ENCODE data around the gene DNAJC17.
A peak's percentile ranks its signal among the peaks of the same experiment; 100 is the strongest.

Gene DNAJC17

DNA sequence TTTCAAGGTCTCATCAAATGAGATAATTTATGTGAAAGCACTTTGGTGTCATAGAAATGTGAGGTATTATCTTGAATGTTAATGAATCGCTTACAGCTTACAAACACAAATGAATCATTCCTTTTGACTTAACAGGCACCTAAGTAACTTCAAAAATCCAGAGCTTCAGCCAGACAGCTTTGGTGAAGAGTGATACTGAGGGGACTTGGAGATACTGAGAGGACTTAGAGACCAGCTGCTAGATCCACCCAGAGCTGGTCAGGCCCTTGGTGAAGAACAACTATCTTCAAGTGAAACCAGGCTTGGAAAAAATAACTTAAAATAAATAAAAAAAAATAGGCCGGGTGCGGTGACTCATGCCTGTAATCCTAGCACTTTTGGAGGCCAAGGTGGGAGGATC, 16.6 kb downstream of the DNAJC17 start:
- no peak for DNase-seq (ENCODE audit: low read depth, low spot score)

- DNase-seq (ENCODE audit: low read depth, low spot score), result no peak
Measured at GRCh38 chr15:40789999-40790398, 17.3 kb downstream of the DNAJC17 start.

DNA sequence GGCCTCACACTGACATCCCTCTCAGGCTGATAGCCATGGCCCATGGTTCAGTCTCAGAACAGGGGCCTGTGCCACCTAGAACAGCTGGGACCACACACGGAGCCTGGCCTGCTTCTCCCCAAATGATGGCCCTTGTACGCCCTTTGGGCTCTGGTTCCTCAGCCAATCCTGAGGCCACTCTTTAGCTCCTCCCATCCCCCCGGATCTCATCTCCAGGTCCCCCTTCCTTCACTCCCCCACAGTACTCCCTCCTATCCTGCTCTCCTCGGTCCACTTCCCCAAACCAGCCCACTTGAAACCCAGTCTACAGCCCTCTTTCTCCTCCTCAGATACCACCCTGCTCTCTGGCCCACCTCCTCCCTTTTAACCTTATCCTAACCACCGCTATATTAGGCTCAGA, 18.2 kb downstream of the DNAJC17 start:
- no peak for DNase-seq (ENCODE audit: low read depth, low spot score)

- DNase-seq (ENCODE audit: low read depth, low spot score), result no peak
Measured at GRCh38 chr15:40787991-40788390, 19.3 kb downstream of the DNAJC17 start.

DNA sequence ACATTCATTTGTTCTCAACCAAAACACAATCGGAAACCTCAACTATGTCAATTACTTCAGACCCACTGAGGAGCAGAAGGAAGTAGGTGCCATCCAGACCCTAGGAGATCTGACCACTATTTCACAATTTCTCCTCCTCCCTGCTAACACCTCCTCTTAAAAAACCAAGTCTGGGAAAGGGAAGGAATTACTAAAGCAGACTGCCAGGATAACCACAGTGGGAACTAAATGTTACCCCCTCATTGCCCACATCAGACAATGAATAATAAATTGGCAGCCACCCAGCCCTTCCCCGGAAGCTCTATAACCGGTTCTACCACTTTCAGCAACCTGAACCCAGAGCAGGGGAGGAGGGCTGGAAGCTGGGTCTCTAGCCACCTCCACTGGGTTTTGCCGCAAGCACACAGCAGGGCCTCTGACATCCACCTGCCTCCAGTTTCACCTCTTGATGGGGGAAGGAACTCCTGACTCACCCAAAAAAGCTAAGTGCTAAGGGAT, 19.9 kb downstream of the DNAJC17 start:
- peak; percentile 79 for DNase-seq (ENCODE audit: low read depth, low spot score)

DNA sequence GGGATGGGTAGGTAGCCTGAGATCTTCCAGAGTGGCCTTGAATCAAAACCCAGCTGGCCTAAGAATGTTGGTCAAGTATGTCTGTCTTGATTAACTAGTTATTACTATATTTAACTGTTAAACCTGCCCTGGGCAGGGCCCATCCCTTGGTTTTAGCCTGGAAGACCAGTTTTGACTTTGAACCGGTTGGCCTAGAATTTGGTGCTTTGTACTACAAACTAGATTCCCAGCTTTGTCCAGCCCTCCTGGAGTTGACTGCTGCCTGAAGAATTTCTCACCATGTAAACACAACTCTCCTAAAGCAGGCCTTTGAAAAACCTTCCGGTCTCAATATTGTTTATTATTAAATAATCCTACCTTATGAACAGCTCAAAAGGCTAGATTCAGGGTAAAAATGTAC, 21.5 kb downstream of the DNAJC17 start:
- no peak for DNase-seq (ENCODE audit: low read depth, low spot score)

DNA sequence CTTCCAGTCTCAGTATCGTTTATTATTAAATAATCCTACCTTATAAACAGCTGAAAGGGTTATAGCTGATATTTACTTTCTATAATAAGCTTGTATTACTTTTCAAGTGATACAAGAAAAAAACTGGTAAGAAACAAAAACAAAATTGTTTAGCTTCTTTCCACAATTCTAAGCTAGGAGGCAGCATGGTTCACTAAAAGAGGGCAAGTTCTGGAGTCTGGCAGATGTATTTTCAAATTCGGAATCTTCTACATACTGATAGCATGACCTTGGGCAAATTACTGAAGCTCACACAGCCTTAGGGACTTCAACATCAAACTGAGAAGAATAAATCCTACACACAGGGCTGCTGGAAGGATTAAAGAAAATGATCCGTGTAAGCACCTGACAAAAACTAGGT, 22.1 kb downstream of the DNAJC17 start:
- no peak for DNase-seq (ENCODE audit: low read depth, low spot score)

DNA sequence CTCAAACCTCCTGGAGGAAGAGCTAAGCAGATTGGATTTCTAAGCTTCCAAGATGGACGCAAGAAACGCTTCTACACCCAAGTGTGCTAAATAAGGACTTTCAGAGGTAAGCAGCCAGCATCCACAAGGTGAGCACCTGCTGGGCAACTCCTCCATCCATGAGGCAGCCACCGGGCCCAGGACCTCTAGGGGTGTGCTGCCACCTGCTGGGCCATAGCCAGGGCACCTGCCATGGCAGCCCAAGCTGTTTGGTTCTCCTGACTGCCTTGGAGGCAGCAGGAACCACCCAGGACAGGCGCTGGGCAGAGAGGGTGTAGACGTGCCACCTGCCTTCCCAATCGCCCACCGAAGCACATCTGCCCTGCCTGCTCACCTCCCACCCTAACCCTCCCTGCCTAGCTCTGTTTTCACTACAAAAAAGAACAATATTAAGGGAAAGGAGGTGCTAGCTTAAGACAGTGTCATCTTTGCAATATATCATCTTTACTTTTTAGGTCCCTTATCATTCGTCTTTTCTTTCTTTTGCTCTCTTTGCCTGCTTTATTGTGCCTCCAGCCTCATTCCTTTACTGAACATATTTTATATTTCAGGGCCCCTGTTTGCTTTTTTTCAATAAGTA, 24.6 kb downstream of the DNAJC17 start:
- DNase-seq (ENCODE audit: low read depth, low spot score), result no peak

DNA sequence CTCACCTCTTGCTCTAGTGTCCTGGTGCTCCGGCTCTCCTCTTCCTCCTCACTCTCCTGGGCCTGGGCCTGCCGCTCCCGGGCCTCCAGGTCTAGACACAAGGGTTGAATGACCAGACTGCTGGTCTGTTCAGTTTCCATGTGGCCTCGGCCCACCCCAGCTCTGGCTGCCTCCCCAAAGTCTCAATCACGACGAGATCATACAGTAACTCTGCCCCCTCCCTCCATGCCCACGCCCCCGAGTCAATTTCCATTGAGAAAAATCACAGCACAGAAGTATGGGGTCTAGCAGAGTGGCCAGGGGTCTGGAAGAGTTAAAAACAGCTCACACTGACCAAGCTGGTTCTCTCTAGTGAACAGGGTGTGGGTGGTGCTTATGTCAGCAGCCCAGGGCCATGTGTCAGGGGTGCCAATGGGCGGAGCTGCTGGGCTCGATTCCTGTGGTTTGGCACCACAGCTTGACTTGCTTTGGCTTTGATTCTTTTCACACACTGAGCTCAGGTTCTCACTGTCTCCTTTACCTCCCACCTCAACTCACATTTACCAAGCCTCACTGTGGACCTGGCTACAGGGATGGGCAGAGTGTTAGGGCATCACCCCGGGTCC, 30.6 kb downstream of the DNAJC17 start:
- DNase-seq (ENCODE audit: low read depth, low spot score), result no peak

DNA sequence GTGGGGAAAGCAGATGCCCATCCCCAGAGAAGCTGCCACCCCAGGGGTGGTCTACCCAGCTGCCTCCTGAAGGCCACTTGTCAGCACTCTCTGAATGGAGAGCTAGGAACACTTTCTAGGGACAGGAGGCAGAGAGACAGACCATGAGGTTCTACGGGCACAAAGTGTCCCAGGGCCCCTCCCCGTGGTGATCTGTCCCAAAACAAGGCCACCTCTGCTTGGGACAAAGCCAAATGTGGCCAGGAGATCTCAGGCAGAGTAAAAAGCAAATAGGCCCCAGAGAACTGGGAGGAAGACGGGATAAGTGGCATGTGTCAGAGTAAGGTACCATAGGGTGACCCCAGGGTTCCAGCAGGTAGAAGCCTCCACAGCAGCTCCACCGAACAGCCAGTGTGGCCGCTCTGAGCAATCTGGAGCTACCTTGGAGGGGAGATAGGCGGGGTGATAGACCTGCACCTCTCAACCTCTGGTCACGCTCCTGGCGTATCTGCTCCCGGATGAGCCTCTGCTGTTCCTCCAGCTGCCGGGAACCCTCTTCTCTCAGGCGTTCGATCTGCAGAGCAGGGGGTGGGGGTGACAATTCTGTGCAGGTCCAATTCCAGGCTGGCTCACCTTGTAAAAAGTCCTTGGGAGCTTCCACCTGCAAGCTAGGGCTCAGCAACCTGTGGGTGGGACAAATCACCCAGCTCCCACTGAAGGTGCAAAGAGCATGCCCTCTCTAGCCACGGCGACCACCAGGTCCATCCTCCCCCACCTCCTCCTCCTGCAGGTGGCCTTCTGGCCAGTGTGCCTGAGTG, 31.3 kb downstream of the DNAJC17 start:
- no peak for DNase-seq (ENCODE audit: low read depth, low spot score)

DNA sequence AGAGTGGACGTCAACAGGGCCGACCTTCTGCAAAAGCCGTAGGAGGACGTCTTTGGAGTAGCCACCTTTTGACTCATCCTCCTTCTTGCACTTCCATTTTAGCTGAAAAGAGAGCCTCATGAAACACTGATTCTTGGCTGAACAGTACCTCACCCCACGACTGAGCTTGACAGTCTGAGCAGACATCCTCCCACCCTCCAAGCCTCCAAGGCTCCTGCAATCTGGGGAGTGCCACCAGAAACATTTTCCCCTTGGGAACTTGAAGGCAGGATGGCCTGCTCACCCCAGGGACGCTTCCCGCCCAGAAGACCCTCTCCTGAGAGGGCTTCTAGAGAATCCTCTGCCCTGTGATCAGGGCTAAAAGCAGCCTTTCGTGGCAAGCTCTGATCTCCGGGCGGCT, 32.3 kb downstream of the DNAJC17 start:
- DNase-seq (ENCODE audit: low read depth, low spot score), result no peak

DNA sequence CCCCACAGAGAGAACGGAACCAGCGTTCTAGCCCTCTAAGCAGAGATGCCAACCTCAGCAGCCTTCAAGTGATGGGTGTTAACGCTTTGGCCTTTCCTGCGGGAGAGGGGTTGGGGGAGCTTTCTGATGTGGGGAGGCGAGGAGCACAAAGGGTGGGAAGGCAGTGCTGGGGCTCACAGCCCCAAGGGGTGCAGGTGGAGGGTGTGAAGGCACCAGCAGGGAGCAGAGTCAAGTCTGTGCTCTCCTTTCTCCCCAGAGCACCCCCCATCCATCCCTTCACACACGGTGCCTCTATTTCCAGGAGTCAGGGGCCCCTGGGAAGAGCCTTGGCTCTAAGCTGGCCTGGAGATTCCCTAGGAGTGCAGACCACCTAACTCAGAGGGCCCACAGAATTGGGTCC, 33.4 kb downstream of the DNAJC17 start:
- no peak for DNase-seq (ENCODE audit: low read depth, low spot score)

DNA sequence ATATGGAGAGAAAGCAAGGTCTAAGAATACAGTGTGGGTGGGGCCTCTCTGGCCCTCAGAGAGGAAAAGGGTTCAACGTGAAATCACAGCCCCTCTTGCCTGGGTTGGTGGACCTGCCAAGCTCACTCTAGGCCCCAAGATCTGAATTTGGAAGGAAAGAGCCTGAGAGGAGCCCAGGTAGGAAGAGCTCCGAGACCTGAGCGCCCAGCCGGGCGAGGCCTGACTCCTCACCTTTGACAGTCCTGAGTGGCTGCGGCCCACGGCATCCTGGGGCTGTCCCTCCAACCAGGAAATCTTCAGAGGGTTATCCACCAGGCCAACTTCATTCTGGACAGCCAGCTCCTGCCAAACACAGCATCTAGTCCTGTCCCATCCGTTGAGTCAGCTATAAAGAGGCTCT, 33.8 kb downstream of the DNAJC17 start:
- DNase-seq (ENCODE audit: low read depth, low spot score), result no peak

DNA sequence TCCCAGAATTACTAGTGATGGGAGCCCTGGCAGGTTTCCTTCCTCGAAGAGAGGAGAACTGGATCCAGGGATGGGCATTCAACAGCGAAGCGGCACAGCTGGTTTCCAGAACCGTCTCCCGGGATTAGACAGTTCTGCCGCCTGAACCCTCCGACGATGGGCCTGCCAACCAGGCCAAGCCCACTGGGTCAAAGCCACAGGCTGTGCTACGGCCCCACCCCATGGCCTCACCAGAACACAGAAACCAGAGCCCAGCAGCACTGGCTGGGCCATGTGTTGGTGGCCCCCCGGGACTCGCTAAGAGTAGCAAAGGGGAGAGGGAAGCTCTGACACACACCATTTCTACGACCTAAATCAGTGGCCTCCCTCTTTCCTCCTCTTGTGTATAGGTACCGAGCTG, 35.3 kb downstream of the DNAJC17 start:
- no peak for DNase-seq (ENCODE audit: low read depth, low spot score)

GRCh38 chr15:40771242-40771641, 36.0 kb downstream of the DNAJC17 start:
- DNase-seq (ENCODE audit: low read depth, low spot score), result no peak

DNA sequence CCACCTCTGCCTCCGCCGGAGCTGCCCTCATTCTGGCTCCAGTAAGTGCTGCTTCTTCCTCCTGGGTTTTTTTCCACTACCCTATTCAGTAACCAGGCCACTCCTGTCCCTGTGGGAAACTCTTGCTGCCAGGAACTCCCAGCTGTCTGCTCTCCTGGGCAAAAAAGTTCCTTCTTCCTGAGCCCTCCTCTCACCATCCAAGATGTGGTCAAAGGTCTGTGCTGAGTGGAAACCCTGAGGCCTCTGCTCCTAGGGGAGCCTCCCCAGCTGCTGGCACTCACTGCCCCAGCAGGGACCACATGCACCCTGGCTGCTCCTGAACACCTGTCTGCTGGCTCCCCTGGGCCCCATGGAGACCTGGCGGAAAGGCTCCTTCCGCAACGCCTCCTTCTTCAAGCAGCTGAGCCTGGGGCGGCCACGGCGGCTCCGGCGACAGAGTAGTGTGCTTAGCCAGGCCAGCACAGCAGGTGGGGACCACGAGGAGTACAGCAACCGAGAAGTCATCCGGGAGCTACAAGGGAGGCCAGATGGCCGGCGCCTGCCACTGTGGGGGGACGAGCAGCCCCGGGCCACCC, 37.0 kb downstream of the DNAJC17 start:
- no peak for DNase-seq (ENCODE audit: low read depth, low spot score)

DNA sequence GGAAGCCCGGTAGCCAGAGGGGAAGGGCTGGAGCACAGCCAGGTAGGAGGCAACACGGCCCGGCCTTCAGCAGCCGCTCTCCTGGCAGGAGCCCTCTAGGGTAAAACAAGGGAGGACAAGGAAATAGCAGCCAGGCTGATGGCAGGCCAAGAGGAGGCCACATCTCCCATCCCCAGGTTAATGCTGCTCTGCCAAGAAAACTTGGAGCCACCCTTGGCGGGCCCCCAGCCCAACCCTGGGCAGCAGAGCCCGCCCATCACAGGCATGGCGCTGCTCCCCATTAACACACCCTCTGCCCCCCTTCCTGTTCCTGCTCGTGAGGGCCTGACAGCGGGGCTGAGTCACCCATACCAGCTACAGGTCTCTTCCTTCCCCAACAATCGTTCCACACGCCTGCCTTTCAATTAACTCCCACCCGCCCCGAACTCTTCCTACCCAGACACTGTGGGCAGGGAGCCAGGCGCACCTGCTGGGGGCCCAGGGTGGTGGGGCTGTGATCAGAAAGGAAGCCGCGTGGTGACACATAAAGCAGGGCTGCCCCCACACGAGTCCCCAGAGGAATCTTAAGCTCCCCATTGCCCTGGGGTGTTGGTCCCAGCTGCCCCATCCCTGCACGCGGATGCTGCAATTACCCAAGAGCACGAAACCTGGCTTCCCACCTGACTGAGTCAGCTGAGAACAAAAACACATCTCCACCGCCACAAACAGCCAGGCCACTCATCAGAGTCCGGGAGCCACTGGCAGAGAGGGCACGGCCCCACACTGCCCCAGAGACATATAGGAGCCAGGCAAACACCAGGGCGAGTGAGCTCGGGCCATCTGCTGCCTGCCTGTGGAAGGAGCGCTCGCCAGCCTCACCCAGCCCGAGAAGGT, 37.8 kb downstream of the DNAJC17 start, which contains the start of gene C15orf62:
C15orf62 (plus strand) TSS at position 707 of the 873 bp plus-strand sequence. CDS start 516 bp downstream, outside the sequence.
- DNase-seq (ENCODE audit: low read depth, low spot score), result no peak

DNA sequence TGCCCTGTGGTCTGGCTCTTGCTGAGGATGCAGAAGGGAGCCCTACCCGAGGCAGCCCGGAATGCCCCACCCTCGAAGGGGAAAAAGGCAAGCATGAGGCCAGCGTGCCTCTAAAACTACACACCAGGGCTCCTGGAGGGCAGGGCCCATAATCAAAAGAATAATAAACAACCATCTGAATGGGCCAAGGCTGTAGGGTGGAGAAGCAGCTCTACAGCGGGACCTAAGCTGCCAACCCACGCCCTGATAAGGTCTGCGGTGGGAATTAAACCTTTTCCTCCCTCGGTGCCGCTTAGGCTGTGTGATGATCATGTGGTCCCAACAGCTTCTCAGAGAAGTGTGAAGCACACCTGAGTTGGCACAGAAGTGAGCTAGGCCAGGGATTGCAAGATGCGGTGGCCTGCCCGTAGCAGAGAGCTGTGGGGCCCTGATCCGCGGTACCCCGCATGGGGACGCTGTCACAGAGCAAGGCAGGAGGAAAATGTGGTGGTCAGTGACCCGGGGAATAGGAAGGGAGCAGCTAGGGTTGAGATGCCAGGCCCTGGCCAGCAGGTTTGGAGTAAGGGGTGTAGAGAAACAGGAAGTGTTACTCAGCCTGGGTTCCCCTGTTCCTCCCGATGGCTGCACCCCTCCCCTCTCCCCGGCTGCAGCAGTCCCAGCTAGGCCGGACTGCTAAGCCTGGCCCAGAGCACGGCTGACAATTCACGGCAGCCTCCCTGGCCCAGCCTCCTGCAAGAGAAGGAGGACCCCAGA, 38.6 kb downstream of the DNAJC17 start:
- DNase-seq (ENCODE audit: low read depth, low spot score), result no peak

GRCh38 chr15:40767838-40768500, 39.3 kb downstream of the DNAJC17 start:
- no peak for DNase-seq (ENCODE audit: low read depth, low spot score)

All from iPS DF 19.7 (cell line).